GM18498 (cell line): Measurements from ENCODE around the gene CCDC60.

ENCODE experiments used
- ATAC-seq: cut with Tn5 transposase; IDR thresholded peaks from one replicate; pipeline ENCODE4 v1.9.1; 2021; ENCODE audit warnings: mild to moderate bottlenecking, moderate library complexity; ENCODE audit not compliant: unreplicated experiment

CCDC60 gene

DNA sequence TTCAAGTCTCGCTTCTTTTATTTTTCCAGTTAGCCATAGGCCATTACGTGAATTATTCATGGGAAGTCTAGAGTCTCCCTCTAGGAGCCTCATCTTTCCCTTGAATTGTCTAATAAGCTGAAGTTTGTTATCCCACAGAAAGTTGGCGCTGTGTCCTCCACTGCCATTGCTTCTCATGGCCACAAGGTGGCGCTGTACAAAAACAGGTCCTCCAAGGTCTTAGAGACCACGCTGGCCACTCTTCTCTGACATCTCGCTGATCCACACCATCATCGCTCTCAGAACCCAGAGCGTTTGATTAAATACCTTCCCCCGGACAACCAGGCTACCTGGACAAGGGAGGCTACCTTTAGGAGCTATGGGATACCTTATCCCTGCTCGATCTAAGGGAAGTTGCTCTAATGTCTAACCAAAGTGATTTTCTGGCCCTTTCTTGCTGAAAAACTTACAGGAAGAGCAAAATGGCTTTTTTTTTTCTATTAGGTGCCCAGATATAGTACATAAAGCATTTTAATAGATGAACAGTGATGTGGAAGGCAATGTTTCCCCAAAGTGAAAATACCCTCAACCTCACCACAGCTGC lies 110.0 kb downstream of the CCDC60 start:
- peak; percentile 68 for ATAC-seq

DNA sequence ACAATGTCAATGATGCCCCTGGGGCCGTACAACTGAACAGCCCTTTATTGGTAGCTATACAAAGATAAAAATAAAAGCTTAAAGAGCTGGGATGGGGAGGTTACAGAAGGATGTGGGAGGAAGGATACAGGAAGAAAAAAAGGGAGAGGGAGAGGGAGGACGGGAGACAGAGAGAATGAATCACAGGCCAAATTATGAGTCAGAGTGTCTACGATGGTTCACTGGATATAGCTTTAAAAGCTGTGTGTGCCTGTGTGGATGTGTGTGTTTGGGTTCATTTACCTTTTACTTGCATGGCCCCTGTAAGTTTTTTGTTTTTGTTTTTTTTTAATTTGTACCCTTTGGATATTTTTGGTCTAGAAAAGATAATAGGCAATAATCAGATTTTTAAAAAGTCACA lies 111.9 kb downstream of the CCDC60 start:
- ATAC-seq, result no peak

DNA sequence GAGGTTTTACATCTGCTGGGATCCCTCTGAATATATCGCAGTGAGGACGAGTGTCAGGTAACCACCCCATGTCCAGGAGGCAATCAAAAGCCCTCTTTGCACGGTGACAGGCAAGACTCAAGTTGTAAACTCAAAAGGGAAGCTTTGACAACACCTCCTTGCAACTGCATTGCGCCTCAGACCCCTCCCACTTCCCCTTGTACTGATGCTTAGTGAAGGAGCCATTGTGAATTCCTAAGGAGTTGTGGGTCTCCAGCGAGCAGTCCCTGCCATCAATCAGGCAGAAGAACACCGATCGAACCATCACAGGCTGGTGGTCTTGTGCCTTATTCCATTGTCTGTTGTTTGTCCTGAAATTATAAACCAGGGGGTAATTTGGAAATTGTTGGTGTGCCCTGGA lies 112.6 kb downstream of the CCDC60 start:
- no peak for ATAC-seq

DNA sequence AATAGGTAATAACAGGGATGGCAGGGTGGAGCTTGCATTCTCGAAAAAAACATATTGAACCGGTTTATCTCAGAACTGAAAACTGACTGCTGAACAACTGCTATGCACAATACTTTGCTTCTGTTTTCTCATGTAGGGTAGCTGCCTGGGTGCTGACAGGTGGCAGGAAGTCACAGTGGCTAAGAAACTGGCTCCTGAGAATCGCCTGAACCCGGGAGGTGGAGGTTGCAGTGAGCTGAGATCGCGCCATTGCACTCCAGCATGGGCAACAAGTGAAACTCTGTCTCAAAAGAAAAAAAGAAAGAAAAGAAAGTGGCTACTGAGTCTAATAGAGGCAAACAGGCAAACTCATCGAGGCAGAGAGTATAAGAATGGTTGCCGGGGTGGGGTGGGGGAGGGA lies 113.1 kb downstream of the CCDC60 start:
- ATAC-seq, result no peak

DNA sequence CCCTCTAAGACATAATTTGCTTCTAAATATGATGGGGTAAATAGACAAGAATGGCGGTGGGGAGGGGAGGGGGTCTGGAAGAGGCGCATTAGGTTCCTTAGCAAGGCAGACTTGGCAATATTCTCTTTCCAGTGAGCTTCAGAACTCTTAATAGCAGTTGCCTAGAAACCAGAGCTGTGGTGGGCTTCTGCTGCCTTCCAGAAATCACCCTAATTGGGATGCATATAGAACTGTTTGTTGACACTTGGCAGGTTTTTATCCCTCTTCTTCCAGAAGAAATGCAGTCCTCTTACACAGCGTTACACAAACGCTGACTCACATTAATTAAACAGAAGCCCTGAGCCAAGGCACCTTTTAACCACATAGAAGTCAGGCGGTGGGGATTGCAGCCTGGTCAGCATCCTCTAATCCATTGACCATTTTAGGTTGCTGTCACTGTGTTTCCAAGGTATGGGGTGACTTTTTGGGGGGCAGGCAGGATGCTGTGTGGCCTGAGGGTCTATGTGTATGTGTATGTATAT lies 114.1 kb downstream of the CCDC60 start:
- ATAC-seq, result no peak

DNA sequence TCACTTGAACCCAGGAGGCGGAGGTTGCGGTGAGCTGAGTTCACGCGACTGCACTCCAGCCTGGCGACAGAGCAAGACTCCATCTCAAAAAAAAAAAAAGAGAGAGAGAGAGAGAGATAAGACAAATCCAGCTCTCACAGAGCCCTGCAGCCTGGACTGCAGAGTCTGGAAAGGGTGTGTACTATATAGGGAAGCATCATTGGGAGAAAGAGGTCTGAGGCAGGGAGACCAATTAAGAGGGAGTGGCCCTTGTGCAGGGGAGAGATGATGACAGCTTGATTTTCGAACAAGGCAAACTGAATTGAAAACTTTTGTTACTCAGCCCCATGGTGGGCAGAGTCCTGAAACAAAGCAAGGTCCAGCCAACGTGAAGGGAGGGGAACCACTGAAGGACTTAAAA lies 116.2 kb downstream of the CCDC60 start:
- ATAC-seq, result no peak

DNA sequence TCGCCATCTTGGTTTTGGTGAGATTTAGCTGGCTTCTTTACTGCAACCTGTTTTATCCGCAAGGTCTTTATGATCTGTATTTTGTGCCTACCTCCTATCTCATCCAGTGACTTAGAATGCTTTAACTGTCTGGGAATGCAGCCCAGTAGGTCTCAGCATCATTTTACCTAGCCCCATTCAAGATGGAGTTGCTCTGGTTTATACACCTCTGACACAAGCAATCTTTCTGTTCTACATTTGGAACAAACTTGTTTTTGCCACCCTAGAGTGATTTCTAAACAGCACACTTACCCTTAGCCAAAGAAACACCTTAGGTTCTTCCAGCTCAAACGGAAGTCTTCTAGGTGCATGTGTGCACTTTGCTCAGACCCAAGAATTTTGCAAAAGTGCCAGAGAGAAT lies 122.3 kb downstream of the CCDC60 start:
- ATAC-seq, result no peak

DNA sequence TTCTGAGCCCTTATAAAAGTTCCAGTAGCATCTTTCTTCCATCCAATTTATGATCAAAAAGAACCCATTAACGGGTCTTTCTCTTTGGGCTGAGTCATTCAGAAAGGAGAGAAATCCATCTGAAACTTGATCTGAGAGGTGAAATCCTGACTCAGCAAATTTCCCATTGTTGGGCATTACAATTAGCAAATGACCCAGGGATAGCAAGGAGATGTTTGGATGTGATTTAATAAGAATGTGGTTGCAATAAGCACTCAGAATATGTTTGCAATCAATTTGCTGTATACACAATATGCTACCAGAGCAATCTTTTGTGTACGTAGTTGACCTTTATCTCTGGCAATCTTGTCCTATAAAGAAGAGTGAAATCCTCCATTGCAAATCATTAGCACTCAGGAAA lies 122.7 kb downstream of the CCDC60 start:
- ATAC-seq, result no peak

DNA sequence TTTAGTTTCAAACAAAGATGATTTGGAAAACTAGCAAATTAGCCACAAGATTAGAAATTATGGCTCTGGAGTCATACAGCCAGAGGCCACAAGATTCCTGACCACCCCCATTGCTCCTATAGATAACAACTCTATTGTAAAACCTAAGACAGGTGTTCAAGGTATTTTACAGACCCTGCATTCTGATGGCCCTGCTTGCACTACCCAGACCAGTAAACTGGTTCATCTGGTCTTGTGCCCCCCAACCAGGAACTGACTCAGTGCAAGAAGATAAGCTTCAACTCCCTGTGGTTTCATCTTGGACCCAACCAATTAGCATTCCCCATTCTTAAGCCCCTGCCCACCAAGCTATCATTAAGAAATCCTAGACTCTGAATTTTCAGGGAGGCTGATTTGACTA lies 125.0 kb downstream of the CCDC60 start:
- no peak for ATAC-seq

DNA sequence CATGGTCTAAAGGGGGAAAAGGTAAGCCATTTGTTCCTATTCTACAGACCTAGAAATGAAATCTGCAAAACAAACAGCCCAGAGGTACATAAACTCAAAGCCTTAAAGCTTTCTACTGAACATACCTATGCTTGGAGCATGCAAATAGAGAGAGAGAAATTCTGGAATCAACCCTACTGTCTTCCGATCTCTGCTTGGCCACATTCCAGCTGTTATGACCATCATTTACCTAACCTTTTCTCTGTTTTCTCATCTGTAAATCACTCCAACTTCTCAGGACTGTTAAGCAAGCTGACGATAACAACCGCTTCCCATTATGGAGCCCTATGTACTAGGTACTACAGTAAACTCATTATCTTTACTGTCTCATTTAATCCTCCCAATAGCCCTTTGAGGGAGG lies 126.3 kb downstream of the CCDC60 start:
- no peak for ATAC-seq

DNA sequence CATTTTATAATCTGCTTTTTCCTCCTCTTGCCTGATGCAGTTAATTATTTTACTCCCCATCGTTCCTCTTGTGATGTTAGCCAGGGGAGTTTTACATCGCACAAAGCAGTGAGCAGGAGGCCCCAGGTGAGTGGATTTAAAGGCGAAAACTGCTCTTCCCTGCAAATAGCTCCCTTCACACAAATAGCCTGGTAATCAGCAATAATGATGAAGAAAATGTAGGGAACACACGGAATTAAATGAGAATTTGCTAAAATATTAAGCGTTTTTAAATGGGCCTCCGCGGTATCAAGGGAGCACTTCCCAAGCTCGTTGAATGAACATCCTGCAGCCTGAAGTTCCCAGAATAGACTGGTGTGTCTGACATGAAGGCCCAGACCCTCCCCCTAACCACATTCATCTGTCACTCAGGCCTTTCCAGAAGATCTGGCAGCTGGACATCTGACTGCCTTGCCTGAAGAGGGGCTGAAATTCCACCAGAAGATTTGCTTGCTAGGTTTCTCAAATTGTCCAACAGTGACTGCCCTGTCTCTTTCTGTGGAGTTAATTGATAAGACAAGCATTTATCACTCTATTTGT lies 127.2 kb downstream of the CCDC60 start:
- no peak for ATAC-seq

DNA sequence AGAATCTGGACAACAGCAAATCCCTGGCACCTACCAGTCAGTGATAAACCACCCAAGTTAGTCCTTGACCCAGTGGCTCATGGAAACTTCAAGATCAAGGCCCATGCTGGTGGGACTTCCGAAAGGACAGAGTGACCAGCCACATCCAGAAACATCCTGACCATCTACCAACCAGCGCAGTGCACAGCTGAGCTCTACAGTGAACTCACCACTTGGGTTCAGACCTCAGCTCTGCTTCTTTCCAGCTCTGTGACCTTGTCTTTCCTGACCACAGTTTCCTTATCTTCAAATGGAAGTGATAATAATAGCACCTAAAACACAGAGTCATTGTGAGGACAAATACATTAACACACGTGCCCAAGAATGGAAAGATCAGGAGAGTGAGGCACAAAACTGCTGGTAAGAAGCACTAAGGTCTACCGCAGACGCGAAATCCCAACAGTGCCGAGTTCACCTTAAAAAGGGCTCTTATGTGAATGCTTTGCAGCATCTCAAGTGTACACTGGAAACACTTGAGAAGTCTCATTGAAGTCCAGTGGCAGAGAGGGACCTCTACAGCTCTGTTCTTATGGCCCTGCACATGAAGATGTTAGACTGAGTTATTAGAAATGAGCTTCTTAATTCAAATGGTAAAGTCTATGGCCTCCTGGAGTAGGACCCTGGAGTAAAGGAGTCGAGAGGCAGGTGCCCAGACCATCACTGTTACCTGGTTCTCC lies 128.8 kb downstream of the CCDC60 start:
- no peak for ATAC-seq

DNA sequence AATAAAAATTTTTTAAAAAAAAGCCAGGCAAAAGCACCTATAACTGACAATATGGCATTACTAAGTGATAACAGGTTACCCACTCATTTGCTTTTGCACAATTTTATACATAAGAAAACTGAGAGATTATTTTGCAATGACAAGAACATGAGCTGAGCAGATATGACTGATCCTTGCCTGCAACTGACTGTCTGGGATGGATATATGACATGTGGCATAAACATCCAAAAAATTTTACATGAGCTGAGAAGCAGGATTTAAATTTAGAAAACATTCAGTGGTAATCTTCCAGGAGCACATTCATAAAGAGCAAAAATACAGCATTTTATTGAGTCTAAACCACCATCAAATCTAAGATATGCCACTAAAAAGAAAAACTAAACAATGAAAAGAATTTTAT lies 133.8 kb downstream of the CCDC60 start:
- no peak for ATAC-seq

DNA sequence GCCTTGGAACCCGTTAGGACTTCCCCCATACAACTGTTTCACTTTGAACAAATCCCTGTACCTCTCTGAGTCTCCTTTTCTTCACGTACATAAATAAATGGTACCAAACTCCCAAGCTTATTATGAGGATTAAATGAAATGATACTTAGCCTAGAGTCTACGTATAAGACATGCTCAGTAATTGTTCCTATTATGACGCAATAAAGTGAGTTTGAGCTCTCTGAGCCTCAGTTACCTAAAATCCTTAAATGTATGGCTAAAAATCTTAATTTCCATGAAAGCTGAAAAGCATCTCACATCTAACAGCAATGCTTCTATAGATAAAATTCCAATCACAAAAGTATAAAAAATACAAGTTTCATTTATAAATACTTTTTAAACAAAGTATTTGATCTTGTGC lies 141.1 kb downstream of the CCDC60 start:
- no peak for ATAC-seq

DNA sequence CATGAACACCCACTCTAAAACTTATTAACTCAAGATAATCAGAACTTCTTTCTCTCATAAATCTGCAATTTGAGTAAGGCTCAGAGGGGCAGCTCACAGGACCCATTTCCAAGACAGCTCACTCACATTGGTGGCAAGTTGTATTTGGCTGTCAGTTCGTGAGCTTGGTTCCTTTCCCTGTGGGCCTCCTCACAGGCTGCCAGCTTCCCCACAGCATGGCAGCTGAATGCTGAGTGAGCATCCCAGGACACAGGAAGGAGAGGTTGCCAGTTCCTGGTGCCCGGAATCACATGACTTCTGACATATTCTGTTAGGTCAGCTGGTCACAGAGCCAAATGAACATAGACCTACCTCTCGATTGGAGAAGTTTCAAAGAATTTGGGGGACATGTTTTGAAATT lies 142.4 kb downstream of the CCDC60 start:
- no peak for ATAC-seq

DNA sequence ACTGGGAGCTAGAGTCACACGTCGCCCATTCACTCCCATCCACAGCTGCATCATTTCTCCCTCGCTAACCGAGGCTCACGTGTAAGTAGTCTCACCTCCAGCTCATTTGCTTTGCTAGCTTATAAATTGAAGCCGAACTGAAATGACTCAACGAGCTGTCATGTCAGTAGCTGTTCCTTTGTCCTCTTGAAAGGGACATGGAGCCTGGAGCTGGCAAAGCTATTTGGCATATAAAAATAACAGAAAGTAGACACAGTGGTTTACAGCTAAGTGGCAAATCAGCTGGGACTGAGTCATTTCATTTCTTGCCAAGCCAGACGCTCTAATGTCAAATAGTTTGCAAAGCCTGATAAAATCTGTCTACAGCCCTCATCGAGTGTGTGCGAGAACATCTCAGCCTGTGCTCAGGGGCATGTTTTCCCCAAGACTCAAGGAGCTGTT lies 144.6 kb downstream of the CCDC60 start:
- no peak for ATAC-seq

DNA sequence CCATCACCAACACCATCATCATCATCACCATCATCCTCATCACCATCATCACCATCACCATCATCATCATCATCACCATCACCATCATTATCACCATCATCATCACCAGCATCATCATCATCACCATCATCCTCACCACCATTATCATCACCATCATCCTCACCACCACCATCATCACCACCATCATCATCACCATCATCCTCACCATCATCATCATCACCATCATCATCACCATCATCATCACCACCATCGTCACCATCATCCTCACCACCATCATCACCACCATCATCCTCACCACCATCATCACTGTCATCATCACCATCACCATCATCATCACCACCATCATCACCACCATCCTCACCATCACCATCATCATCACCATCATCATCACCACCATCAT lies 146.0 kb downstream of the CCDC60 start:
- no peak for ATAC-seq

DNA sequence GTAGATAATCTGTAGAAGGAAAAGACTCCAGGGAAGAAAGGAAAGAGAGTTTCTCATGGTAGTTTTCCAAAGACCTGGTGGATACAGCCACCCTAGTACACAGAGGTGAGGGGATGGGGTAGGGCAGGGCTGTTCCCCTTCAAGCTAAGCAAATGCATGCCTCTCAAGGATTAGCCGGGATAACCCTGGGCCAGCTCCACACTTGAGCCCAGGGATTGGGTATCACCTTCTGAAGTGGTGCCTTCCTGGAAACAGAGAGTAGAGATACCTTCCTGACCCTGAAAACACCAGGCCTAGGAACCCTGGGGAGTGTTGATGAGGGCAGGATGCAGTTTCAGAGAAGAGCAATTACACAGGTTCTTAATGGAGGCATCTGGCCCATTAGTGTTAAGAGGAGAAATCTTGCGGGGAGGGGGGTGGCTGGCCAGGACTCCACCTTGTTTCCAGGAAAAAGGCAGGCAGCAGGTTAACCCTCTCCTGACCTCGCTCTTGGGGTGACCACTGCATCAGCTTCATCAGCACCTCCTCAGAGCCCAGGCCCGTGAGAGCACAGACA lies 152.1 kb downstream of the CCDC60 start:
- ATAC-seq, result no peak

DNA sequence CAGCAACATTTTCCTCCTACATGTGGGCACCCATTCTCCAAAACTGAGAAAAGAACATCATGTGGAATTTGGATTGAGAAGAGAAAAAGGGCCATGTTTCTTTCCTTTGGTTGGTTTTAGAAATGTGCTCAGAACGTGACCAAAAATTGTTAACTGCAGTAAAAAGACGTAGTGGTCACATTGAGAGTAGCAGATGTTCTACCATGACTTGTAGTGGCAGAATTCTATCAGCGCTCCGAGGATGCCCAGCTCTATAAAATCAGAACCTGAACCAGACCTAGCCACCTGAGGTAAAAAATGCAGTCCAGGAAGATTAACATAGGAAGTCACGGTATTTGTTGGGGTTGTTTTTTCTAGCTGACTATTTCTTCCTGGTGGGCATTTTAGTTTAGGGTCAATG lies 157.3 kb downstream of the CCDC60 start:
- no peak for ATAC-seq

DNA sequence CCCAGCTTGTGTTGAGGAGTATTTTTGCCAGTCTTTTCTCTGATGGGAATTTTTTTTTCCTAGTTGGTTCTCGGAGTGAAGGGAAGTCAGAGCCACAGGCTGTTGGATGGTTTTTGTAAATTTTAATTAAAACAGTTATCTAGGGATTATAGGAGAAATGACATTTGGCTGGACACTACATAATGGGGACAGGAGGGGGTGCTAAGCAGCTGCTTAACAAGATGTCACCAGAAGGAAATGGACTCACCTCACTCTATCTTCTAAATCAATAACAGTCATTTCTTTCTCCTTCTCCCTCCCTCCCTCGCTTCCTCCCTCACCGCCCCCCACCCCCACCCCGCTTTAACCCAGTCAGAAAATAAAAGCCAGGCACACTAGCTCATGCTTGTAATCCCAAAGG lies 165.7 kb downstream of the CCDC60 start:
- no peak for ATAC-seq

DNA sequence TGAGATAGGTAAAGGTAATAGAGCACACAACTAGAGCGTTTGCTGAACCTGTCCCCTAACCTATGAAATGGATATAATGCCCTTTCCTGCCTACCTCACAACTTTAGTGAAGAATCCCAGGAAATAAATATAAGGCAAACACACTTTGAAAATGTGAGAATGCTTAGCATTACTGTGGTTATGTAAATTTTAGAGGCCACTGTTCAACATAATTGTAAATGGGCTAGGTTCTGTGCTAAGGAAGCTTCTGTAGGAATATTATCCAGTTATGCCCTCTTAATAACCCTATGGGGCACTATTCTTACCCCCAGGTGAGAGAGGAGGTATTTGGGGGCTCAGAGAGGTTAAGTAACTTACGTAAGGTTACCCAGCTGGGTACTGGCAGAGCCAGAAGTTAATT lies 166.5 kb downstream of the CCDC60 start:
- no peak for ATAC-seq

DNA sequence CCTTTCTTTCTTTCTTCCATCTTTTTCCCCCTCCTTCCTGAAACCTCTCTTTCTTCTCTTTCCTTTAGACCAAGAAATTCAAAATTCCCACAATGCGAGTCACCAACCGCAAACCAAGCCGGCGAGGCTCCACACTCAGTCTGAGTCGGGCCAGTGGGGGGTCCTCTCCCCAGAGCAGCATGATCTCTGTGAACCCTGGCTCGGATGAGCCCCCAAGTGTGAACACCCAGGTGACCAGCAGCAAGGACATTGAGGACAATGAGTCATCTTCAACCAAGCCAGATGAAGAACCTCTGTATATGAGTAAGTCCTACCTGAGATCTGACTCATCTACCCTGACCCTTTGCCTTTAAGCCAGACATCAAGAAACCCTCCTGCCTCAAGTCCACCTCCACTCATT lies 170.5 kb downstream of the CCDC60 start:
- ATAC-seq, result no peak
